K562 (cell line): ENCODE measurements around the gene IL1RAPL2. TPM values are rescaled to one million over a fixed set of nuclear protein-coding genes. Genes with fewer than 3 reads are reported as not detected.

ENCODE experiments used
- ATAC-seq: fragments of 200-7000 bp; cut with Tn5 transposase; 3 replicates; pipeline ENCODE4 v1.9.1; 2020; ENCODE audit warnings: moderate library complexity
- BruUV-seq: library from RNA; stranded (reverse); fragments of 400-500 nt; replicated peaks from 2 replicates; lab custom pipeline; 2021; lab: Mats Ljungman, UMichigan
- CTCF ChIA-PET: fragments of 300-600 bp; formaldehyde crosslinking; extraction: SDS; loops from one replicate; lab custom pipeline; 2021; ENCODE audit warnings: low intra/inter-chr PET ratio; lab: Yijun Ruan, JAX
- POLR2A ChIA-PET: fragments of 300-600, 350-650 bp; sonication (Branson Sonifier 250); formaldehyde crosslinking; extraction: SDS; loops from one replicate; lab custom pipeline; 2021; ENCODE audit warnings: antibody characterized with exemption, inconsistent platforms; lab: Yijun Ruan, JAX
- DNase-seq, 4 experiments: peaks; one replicate each; pipeline versions ENCODE4 v3.0.0 to v3.0.0-alpha.2; 2011 to 2018; ENCODE audit warnings: low spot score in 3 of 4, mixed read lengths in 3 of 4; ENCODE audit errors: extremely low read depth in 1 of 4
- FAIRE-seq: peaks from 2 replicates; lab custom pipeline; 2011; peaks lifted over from hg19 to GRCh38; lab: Jason Lieb, UNC
- H2AFZ ChIP-seq: 2 replicates; pipeline ENCODE4 v1.6.0; 2011; ENCODE audit warnings: low read depth, low read length, control low read depth, inconsistent platforms
- H3K27ac ChIP-seq: fragments of 200-600 bp; 3 replicates; pipeline ENCODE4 v1.8.0; 2011; ENCODE audit warnings: low read depth, mild to moderate bottlenecking, control low read depth, inconsistent platforms, low read length, moderate library complexity, mixed read lengths; ENCODE audit errors: extremely low read depth
- H3K27me3 ChIP-seq, 2 experiments: fragments of 300-600 bp in 1 of 2; 2 replicates in 1 of 2; 3 replicates in 1 of 2; pipeline versions ENCODE4 v1.6.0 to v1.8.0; 2011; ENCODE audit warnings: inconsistent platforms in 2 of 2, low read length in 2 of 2, mild to moderate bottlenecking in 1 of 2, mixed read lengths in 1 of 2, moderate library complexity in 1 of 2; ENCODE audit not compliant: control insufficient read depth in 2 of 2, insufficient read depth in 2 of 2
- H3K36me3 ChIP-seq: fragments of 300-600 bp; 3 replicates; pipeline ENCODE4 v1.8.0; 2011; ENCODE audit warnings: mild to moderate bottlenecking, low read length, inconsistent platforms; ENCODE audit not compliant: control insufficient read depth, insufficient read depth
- H3K4me1 ChIP-seq, 2 experiments: fragments of 200-600 bp in 1 of 2; replicated peaks in 1 of 2; 2 replicates in 1 of 2; 3 replicates in 1 of 2; pipeline versions ENCODE4 v1.5.1 to v1.8.0; 2011; ENCODE audit warnings: inconsistent platforms in 2 of 2, low read length in 2 of 2, mild to moderate bottlenecking in 1 of 2, mixed read lengths in 1 of 2, moderate library complexity in 1 of 2; ENCODE audit not compliant: control insufficient read depth in 2 of 2, insufficient read depth in 2 of 2
- H3K4me2 ChIP-seq: 2 replicates; pipeline ENCODE4 v1.6.1; 2011; ENCODE audit warnings: low read length, control low read depth, inconsistent platforms, mixed read lengths; ENCODE audit not compliant: insufficient read depth
- H3K4me3 ChIP-seq: fragments of 200-600 bp; sonication (generic), shearing (Covaris generic); 2 replicates; pipeline ENCODE4 v1.5.1; 2016; ENCODE audit warnings: control low read depth, inconsistent platforms
- H3K79me2 ChIP-seq: fragments of 200-600 bp; 3 replicates; pipeline ENCODE4 v1.8.0; 2011; ENCODE audit warnings: low read length, inconsistent platforms; ENCODE audit not compliant: control insufficient read depth, insufficient read depth
- H3K9ac ChIP-seq, 2 experiments: 2 replicates each; pipeline versions ENCODE4 v1.6.0 to v1.6.1; 2011; ENCODE audit warnings: low read depth in 2 of 2, low read length in 2 of 2, control low read depth in 1 of 2, inconsistent platforms in 1 of 2, mild to moderate bottlenecking in 1 of 2, mixed read lengths in 1 of 2; ENCODE audit not compliant: insufficient read depth in 1 of 2
- H3K9me1 ChIP-seq: one replicate; pipeline ENCODE4 v1.6.0; 2011; ENCODE audit warnings: inconsistent platforms, mild to moderate bottlenecking, low read length, moderate library complexity; ENCODE audit not compliant: control insufficient read depth, insufficient read depth
- H3K9me3 ChIP-seq: replicated peaks from 2 replicates; pipeline ENCODE4 v1.5.1; 2011; ENCODE audit warnings: low read depth, low read length, inconsistent platforms; ENCODE audit not compliant: control insufficient read depth, insufficient read depth
- H4K20me1 ChIP-seq: replicated peaks from 2 replicates; pipeline ENCODE4 v1.6.1; 2011; ENCODE audit warnings: low read length, inconsistent platforms, mixed read lengths; ENCODE audit not compliant: control insufficient read depth, insufficient read depth
- EHMT2 ChIP-seq: fragments of 450-650 bp; IDR thresholded peaks from 2 replicates; pipeline ENCODE4 v1.6.1; 2018; ENCODE audit warnings: antibody characterized with exemption
- EWSR1 ChIP-seq: fragments of 450-650 bp; IDR thresholded peaks from 2 replicates; pipeline ENCODE4 v1.6.1; 2018; ENCODE audit warnings: borderline replicate concordance, mild to moderate bottlenecking, low read depth, moderate library complexity; ENCODE audit not compliant: partially characterized antibody
- MCM3 ChIP-seq: fragments of 450-650 bp; IDR thresholded peaks from 2 replicates; pipeline ENCODE4 v1.6.1; 2016
- TFAP4 ChIP-seq: sonication (generic); formaldehyde crosslinking; IDR thresholded peaks from 2 replicates; pipeline ENCODE4 v1.8.0; 2022; ENCODE audit warnings: missing genetic modification reagents, mild to moderate bottlenecking, moderate library complexity, borderline replicate concordance
- ZC3H4 ChIP-seq: sonication (generic); formaldehyde crosslinking; IDR thresholded peaks from 2 replicates; pipeline ENCODE4 v1.9.0; 2021; ENCODE audit warnings: missing genetic modification reagents, borderline replicate concordance
- ZNF197 ChIP-seq: fragments of 200-800 bp; sonication (Bioruptor generic); IDR thresholded peaks from 2 replicates; pipeline ENCODE4 v1.6.1; 2016; ENCODE audit warnings: low read depth, missing genetic modification characterization, missing compliant biosample characterization
- ZNF217 ChIP-seq: sonication (generic); formaldehyde crosslinking; IDR thresholded peaks from 2 replicates; pipeline ENCODE4 v1.8.0; 2022; ENCODE audit warnings: mild to moderate bottlenecking, missing genetic modification reagents
- in situ Hi-C: fragments of 300-500 bp; cut with MboI; formaldehyde crosslinking; loops from 4 replicates; pipeline ENCODE4 v1.15.0; 2018; ENCODE audit warnings: inconsistent platforms, mixed read lengths
- intact Hi-C: fragments of 100-400 bp; cut with micrococcal nuclease; formaldehyde crosslinking; loops from 2 replicates; pipeline ENCODE4 v1.14.2; 2022
- polyA plus RNA-seq, 8 experiments: library from polyadenylated mRNA; depleted of rRNA in 4 of 8; stranded (reverse) in 5 of 8; unstranded in 3 of 8; fragments of >200 nt; fragmentation: Nextera tagmentation in 2 of 8; fragmentation: Illumina TruSeq in 1 of 8; extraction: Ambion mirVana in 2 of 8; extraction: Trizol in 1 of 8; gene quantifications; 2 replicates each; pipeline versions ENCODE4 v1.2.1 to v1.2.3, GENCODE V29; 2011 to 2014; ENCODE audit warnings: inconsistent platforms in 1 of 8, missing spikeins in 1 of 8
- total RNA-seq, 7 experiments: library from RNA; depleted of rRNA in 6 of 7; stranded (reverse); fragments of >200 nt in 6 of 7; fragmentation: Illumina TruSeq in 2 of 7; extraction: Trizol in 2 of 7; gene quantifications; 2 replicates each; pipeline versions ENCODE4 v1.2.1 to v1.2.3, GENCODE V29; 2011 to 2021; ENCODE audit warnings: low replicate concordance in 1 of 7
- TF ChIP-seq, protein P1 (sequence below): fragments of 250-450 bp; sonication (Bioruptor Pico); IDR thresholded peaks from 2 replicates; pipeline ENCODE4 v1.9.0; 2021; ENCODE audit warnings: mild to moderate bottlenecking, inconsistent platforms

IL1RAPL2 gene
- total and polyA plus RNA-seq, 9 of the 15 experiments (the other 6 are each of a cell fraction or from before 2014, with no cell fraction given), result not detected

- TF ChIP-seq, protein P1, sequence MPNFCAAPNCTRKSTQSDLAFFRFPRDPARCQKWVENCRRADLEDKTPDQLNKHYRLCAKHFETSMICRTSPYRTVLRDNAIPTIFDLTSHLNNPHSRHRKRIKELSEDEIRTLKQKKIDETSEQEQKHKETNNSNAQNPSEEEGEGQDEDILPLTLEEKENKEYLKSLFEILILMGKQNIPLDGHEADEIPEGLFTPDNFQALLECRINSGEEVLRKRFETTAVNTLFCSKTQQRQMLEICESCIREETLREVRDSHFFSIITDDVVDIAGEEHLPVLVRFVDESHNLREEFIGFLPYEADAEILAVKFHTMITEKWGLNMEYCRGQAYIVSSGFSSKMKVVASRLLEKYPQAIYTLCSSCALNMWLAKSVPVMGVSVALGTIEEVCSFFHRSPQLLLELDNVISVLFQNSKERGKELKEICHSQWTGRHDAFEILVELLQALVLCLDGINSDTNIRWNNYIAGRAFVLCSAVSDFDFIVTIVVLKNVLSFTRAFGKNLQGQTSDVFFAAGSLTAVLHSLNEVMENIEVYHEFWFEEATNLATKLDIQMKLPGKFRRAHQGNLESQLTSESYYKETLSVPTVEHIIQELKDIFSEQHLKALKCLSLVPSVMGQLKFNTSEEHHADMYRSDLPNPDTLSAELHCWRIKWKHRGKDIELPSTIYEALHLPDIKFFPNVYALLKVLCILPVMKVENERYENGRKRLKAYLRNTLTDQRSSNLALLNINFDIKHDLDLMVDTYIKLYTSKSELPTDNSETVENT (CRISPR knock-in tag), result no peak
- TF ChIP-seq EHMT2 (no peak), TFAP4 (CRISPR knock-in tag) (no peak)
These were observed 905.6 kb downstream of the IL1RAPL2 start (continued) for GRCh38 chrX:105471597-105471996.

- H3K27ac ChIP-seq, result no peak overlapping the region
- H3K79me2 ChIP-seq, result no peaks in the 10 kb centered on the region
- no peaks in the 10 kb centered on the region for H3K9me1 ChIP-seq
- DNase-seq, result no peak
- no peak overlapping the region for H3K9ac ChIP-seq
- no peaks in the 10 kb centered on the region for H3K4me1 ChIP-seq
- H3K4me3 ChIP-seq, result no peak overlapping the region
- in situ Hi-C loops (no loop called here), intact Hi-C loops (no loop called here)
- no peaks in the 10 kb centered on the region for H3K27me3 ChIP-seq
- FAIRE-seq, result no peak
- TF ChIP-seq EWSR1 (no peak), MCM3 (no peak), ZNF217 (CRISPR knock-in tag) (no peak), ZNF197 (CRISPR knock-in tag) (no peak), ZC3H4 (CRISPR knock-in tag) (no peak)
- no peaks in the 10 kb centered on the region for H3K36me3 ChIP-seq
- no peak overlapping the region for H3K4me2 ChIP-seq
- ChIA-PET CTCF (no interaction called here), POLR2A (no interaction called here)
- H3K9me3 ChIP-seq, result no peaks in the 10 kb centered on the region
- BruUV-seq, result no TSS peak
- H4K20me1 ChIP-seq, result no peaks in the 10 kb centered on the region
- no peak overlapping the region for H2AFZ ChIP-seq
- ATAC-seq, result no peak
These were observed 909.8 kb downstream of the IL1RAPL2 start for GRCh38 chrX:105475801-105476200.
